H1 (cell line): ENCODE measurements around the gene COG3. TPM values are rescaled to one million over a fixed set of nuclear protein-coding genes. Genes with fewer than 3 reads are reported as not detected.

Experiments used
- CTCF ChIA-PET: fragments of 300-600 bp; sonication (Branson Sonifier 250); formaldehyde crosslinking; loops from one replicate; lab custom pipeline; 2021; ENCODE audit not compliant: partially characterized antibody; lab: Charles Lee
- POLR2A ChIA-PET: fragments of 300-600 bp; sonication (Branson Sonifier 250); formaldehyde crosslinking; loops from one replicate; lab custom pipeline; 2021; ENCODE audit warnings: inconsistent platforms; ENCODE audit not compliant: partially characterized antibody; lab: Charles Lee
- DNase-seq, 2 experiments: peaks; one replicate each; pipeline versions ENCODE4 v3.0.0 to v3.0.0-alpha.2; 2010 to 2022; ENCODE audit warnings: low spot score in 2 of 2, low read depth in 1 of 2, mixed read lengths in 1 of 2
- FAIRE-seq: peaks from 2 replicates; lab custom pipeline; 2011; peaks lifted over from hg19 to GRCh38; lab: Jason Lieb, UNC
- H2AFZ ChIP-seq: 2 replicates; pipeline ENCODE4 v1.8.1; 2012; ENCODE audit warnings: low read length, inconsistent platforms
- H2AK5ac ChIP-seq: 2 replicates; pipeline ENCODE4 v1.6.1; 2013; ENCODE audit warnings: low read depth, low read length
- H2BK120ac ChIP-seq: replicated peaks from 2 replicates; pipeline ENCODE3; 2013; ENCODE audit warnings: low read depth, low read length, inconsistent platforms
- H2BK12ac ChIP-seq: 2 replicates; pipeline ENCODE4 v1.6.1; 2013; ENCODE audit warnings: low read depth, low read length
- H2BK15ac ChIP-seq: 2 replicates; pipeline ENCODE4 v1.6.1; 2013; ENCODE audit warnings: low read length
- H2BK20ac ChIP-seq: 2 replicates; pipeline ENCODE4 v1.6.1; 2013; ENCODE audit warnings: low read length
- H2BK5ac ChIP-seq: 2 replicates; pipeline ENCODE4 v1.6.1; 2013; ENCODE audit warnings: low read depth, low read length
- H3K14ac ChIP-seq: 2 replicates; pipeline ENCODE4 v1.6.1; 2013; ENCODE audit warnings: inconsistent platforms; ENCODE audit not compliant: insufficient read length
- H3K18ac ChIP-seq: 2 replicates; pipeline ENCODE4 v1.6.1; 2013; ENCODE audit warnings: low read length; ENCODE audit errors: extremely low read depth
- H3K23ac ChIP-seq: 2 replicates; pipeline ENCODE4 v1.6.1; 2013; ENCODE audit warnings: inconsistent platforms; ENCODE audit not compliant: insufficient read length
- H3K23me2 ChIP-seq: 2 replicates; pipeline ENCODE4 v1.6.1; 2013; ENCODE audit warnings: low read depth, low read length
- H3K27ac ChIP-seq: 2 replicates; pipeline ENCODE4 v1.6.1; 2011; ENCODE audit warnings: low read depth, low read length, inconsistent platforms
- H3K27me3 ChIP-seq, 4 experiments: replicated peaks in 1 of 4; 1 replicate in 1 of 4; 2 replicates in 3 of 4; pipeline versions ENCODE4 v1.6.1 to v1.8.1; 2011 to 2013; ENCODE audit warnings: low read length in 3 of 4, mild to moderate bottlenecking in 3 of 4, inconsistent platforms in 2 of 4, mixed read lengths in 2 of 4, moderate library complexity in 1 of 4; ENCODE audit not compliant: control insufficient read depth in 3 of 4, insufficient read depth in 3 of 4; ENCODE audit errors: extremely low read depth in 1 of 4
- H3K36me3 ChIP-seq, 4 experiments: 2 replicates each; pipeline versions ENCODE4 v1.6.1 to v1.8.1; 2011 to 2013; ENCODE audit warnings: mild to moderate bottlenecking in 4 of 4, low read length in 3 of 4, moderate library complexity in 2 of 4, control low read depth in 1 of 4, inconsistent platforms in 1 of 4; ENCODE audit not compliant: insufficient read depth in 4 of 4, control insufficient read depth in 2 of 4
- H3K4ac ChIP-seq: replicated peaks from 2 replicates; pipeline ENCODE3; 2013; ENCODE audit warnings: low read length, low read depth, mixed read lengths, inconsistent platforms; ENCODE audit not compliant: insufficient read length
- H3K4me1 ChIP-seq, 4 experiments: replicated peaks in 1 of 4; 1 replicate in 1 of 4; 2 replicates in 3 of 4; pipeline versions ENCODE4 v1.6.1 to v1.8.1; 2011 to 2013; ENCODE audit warnings: low read length in 3 of 4, inconsistent platforms in 2 of 4, mixed read lengths in 1 of 4; ENCODE audit not compliant: insufficient read depth in 4 of 4, control insufficient read depth in 3 of 4
- H3K4me2 ChIP-seq, 2 experiments: 2 replicates each; pipeline versions ENCODE4 v1.6.1 to v1.8.1; 2011 to 2013; ENCODE audit warnings: low read depth in 2 of 2, low read length in 2 of 2, control low read depth in 1 of 2, inconsistent platforms in 1 of 2, mild to moderate bottlenecking in 1 of 2; ENCODE audit not compliant: insufficient read depth in 1 of 2
- H3K4me3 ChIP-seq, 4 experiments: fragments of 200-600, 300-600 bp in 1 of 4; sonication (generic), shearing (Covaris generic), sonication (Bioruptor Twin) in 1 of 4; 2 replicates each; pipeline versions ENCODE4 v1.5.1 to v1.8.1; 2011 to 2016; ENCODE audit warnings: low read length in 4 of 4, low read depth in 3 of 4, control low read depth in 2 of 4, inconsistent platforms in 2 of 4, mild to moderate bottlenecking in 2 of 4, mixed read lengths in 1 of 4, moderate library complexity in 1 of 4; ENCODE audit not compliant: insufficient read depth in 2 of 4; ENCODE audit errors: extremely low read depth in 1 of 4
- H3K56ac ChIP-seq: replicated peaks from 2 replicates; pipeline ENCODE3; 2013; ENCODE audit warnings: low read depth, mild to moderate bottlenecking, mixed read lengths, low read length, inconsistent platforms; ENCODE audit not compliant: insufficient read length
- H3K79me1 ChIP-seq: 2 replicates; pipeline ENCODE4 v1.6.1; 2013; ENCODE audit warnings: low read depth, low read length, control low read depth
- H3K79me2 ChIP-seq, 2 experiments: 2 replicates each; pipeline versions ENCODE4 v1.6.1 to v1.8.1; 2012 to 2013; ENCODE audit warnings: low read length in 2 of 2, mild to moderate bottlenecking in 2 of 2, inconsistent platforms in 1 of 2; ENCODE audit not compliant: insufficient read depth in 2 of 2, control insufficient read depth in 1 of 2
- H3K9ac ChIP-seq, 4 experiments: replicated peaks in 1 of 4; 1 replicate in 1 of 4; 2 replicates in 3 of 4; pipeline versions ENCODE4 v1.6.1 to v1.8.1; 2011 to 2013; ENCODE audit warnings: low read depth in 3 of 4, low read length in 3 of 4, control low read depth in 2 of 4, mild to moderate bottlenecking in 2 of 4, moderate library complexity in 2 of 4, inconsistent platforms in 1 of 4; ENCODE audit errors: extremely low read depth in 1 of 4
- H3K9me3 ChIP-seq, 2 experiments: 2 replicates each; pipeline versions ENCODE4 v1.6.1 to v1.8.1; 2012 to 2013; ENCODE audit warnings: mild to moderate bottlenecking in 2 of 2, moderate library complexity in 2 of 2, control low read depth in 1 of 2, inconsistent platforms in 1 of 2, low read depth in 1 of 2, low read length in 1 of 2, mixed read lengths in 1 of 2; ENCODE audit not compliant: insufficient read depth in 2 of 2
- H4K20me1 ChIP-seq, 2 experiments: replicated peaks in 1 of 2; 2 replicates each; pipeline versions ENCODE3 to v1.8.1; 2011 to 2013; ENCODE audit warnings: inconsistent platforms in 2 of 2, low read length in 2 of 2, mild to moderate bottlenecking in 1 of 2; ENCODE audit not compliant: insufficient read depth in 2 of 2, control insufficient read depth in 1 of 2
- H4K5ac ChIP-seq: 2 replicates; pipeline ENCODE4 v1.6.1; 2013; ENCODE audit warnings: low read length, low read depth, mixed read lengths, inconsistent platforms; ENCODE audit not compliant: insufficient read length
- H4K8ac ChIP-seq: 2 replicates; pipeline ENCODE4 v1.8.0; 2013; ENCODE audit warnings: mild to moderate bottlenecking, moderate library complexity, low read length, inconsistent platforms; ENCODE audit not compliant: insufficient read depth; ENCODE audit errors: extremely low read depth
- H4K91ac ChIP-seq: replicated peaks from 2 replicates; pipeline ENCODE3; 2013; ENCODE audit warnings: low read length, mixed read lengths, inconsistent platforms; ENCODE audit not compliant: insufficient read length
- EGR1 ChIP-seq: IDR thresholded peaks from 2 replicates; pipeline ENCODE4 v1.6.1; 2011; ENCODE audit warnings: low read depth, low read length, borderline replicate concordance
- JUN ChIP-seq: IDR thresholded peaks from 2 replicates; pipeline ENCODE4 v1.6.1; 2011; ENCODE audit warnings: low read depth, mild to moderate bottlenecking, improper control_type of control experiment, low read length
- JUND ChIP-seq: IDR thresholded peaks from 2 replicates; pipeline ENCODE4 v1.6.1; 2011; ENCODE audit warnings: mild to moderate bottlenecking, improper control_type of control experiment, low read length
- RAD21 ChIP-seq, 2 experiments: IDR thresholded peaks in 1 of 2; conservative IDR thresholded peaks in 1 of 2; 2 replicates each; pipeline ENCODE4 v1.6.1; 2011; ENCODE audit warnings: low read depth in 2 of 2, low read length in 2 of 2, improper control_type of control experiment in 1 of 2, inconsistent platforms in 1 of 2, mild to moderate bottlenecking in 1 of 2, moderate library complexity in 1 of 2
- TBP ChIP-seq: IDR thresholded peaks from 2 replicates; pipeline ENCODE4 v1.6.1; 2011; ENCODE audit warnings: low read depth, low read length, improper control_type of control experiment
- WGBS, 2 experiments: shearing (Covaris generic) in 1 of 2; methylation state at CpG; one replicate each; pipeline versions ENCODE4 v1.1.6 to v1.1.7; 2013 to 2015; ENCODE audit warnings: low lambda C conversion rate in 2 of 2, mixed read lengths in 2 of 2, inconsistent platforms in 1 of 2, low coverage in 1 of 2, missing lambda C conversion rate in 1 of 2; ENCODE audit not compliant: insufficient replicate concordance in 2 of 2, insufficient coverage in 1 of 2, insufficient read length in 1 of 2; ENCODE audit errors: extremely low coverage in 1 of 2, missing lambda C conversion rate in 1 of 2; 5-methylcytosine and 5-hydroxymethylcytosine counted together
- polyA plus RNA-seq, 7 experiments: library from polyadenylated mRNA; depleted of rRNA in 3 of 7; stranded (reverse) in 5 of 7; unstranded in 2 of 7; fragments of >200 nt in 5 of 7; fragments of 200-250 nt in 2 of 7; gene quantifications; 1 replicate in 5 of 7; 2 replicates in 1 of 7; 4 replicates in 1 of 7; pipeline versions ENCODE4 v1.2.1 to v1.2.3, GENCODE V29; 2011 to 2013; ENCODE audit warnings: missing spikeins in 2 of 7, mixed read lengths in 2 of 7
- total RNA-seq: library from RNA; stranded (reverse); fragmentation: NEBNext Ultra II Directional; extraction: Animal tissue kit (Norgen Biotek cat#: 25700); gene quantifications from 2 replicates; pipeline ENCODE4 v1.2.1, GENCODE V29; 2021
- TF ChIP-seq, protein P1 (sequence below): IDR thresholded peaks from 2 replicates; pipeline ENCODE4 v1.6.1; 2012; ENCODE audit warnings: low read length, inconsistent platforms
- TF ChIP-seq, protein P2 (sequence below), 3 experiments: IDR thresholded peaks; 1 replicate in 2 of 3; 2 replicates in 1 of 3; pipeline versions ENCODE4 v1.5.1 to v1.6.1; 2011; ENCODE audit warnings: low read length in 3 of 3, mild to moderate bottlenecking in 3 of 3, inconsistent platforms in 2 of 3, low read depth in 1 of 3, moderate library complexity in 1 of 3; ENCODE audit not compliant: insufficient read depth in 1 of 3; ENCODE audit errors: control extremely low read depth in 1 of 3

Gene COG3
- total and polyA plus RNA-seq, 2 of the 8 experiments (the other 6 are each of a cell fraction or from before 2014, with no cell fraction given), result 12.7 to 13.5 TPM

DNA sequence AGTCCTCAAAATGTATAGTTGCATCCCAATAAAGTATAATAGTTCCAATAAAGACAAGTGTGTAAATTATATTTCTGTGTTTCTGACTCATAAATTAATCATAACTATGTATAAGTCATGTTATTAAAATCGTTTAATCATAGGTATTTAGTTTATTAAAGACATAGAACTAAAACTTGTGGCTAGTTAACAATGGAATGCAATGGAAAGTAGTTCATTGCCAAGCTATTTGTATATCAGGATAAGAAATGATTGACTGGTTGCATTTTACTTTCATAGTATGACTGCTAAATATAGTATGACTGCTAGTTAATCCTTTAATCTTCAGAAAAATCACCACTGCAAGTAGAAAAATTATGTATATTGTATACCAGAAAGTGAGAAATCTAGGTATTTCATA lies 16.9 kb downstream of the COG3 start:
- Histone ChIP-seq H3K79me1 (no peaks in the 10 kb centered on the region), H4K20me1 (no peaks in the 10 kb centered on the region), H3K14ac (no peak overlapping the region), H3K4me3 (no peak overlapping the region), H3K79me2 (no peaks in the 10 kb centered on the region), H3K9me3 (peaks cover 0 to 2% of the 10 kb centered on the region in 2 experiments; a peak in 1 of 4 replicates), H3K36me3 (peaks cover 0 to 32% (median 12%) of the 10 kb centered on the region in 4 experiments; a peak in 7 of 8 replicates), H3K23ac (no peak overlapping the region), H2BK5ac (no peak overlapping the region), H3K56ac (no peak overlapping the region), H3K4ac (no peak overlapping the region), H4K91ac (no peak overlapping the region), H3K27me3 (no peaks in the 10 kb centered on the region), H3K4me2 (no peak overlapping the region), H3K23me2 (no peaks in the 10 kb centered on the region), H2BK120ac (no peak overlapping the region), H2BK15ac (no peak overlapping the region), H3K18ac (no peak overlapping the region), H2BK20ac (no peak overlapping the region), H3K27ac (no peak overlapping the region), H2AK5ac (no peak overlapping the region), H2BK12ac (no peak overlapping the region), H4K8ac (no peak overlapping the region), H4K5ac (no peak overlapping the region), H2AFZ (no peak overlapping the region), H3K9ac (no peak overlapping the region), H3K4me1 (no peaks in the 10 kb centered on the region)
- ChIA-PET CTCF (interaction anchor here (0.7 to 1.0 kb wide), 3 partner anchors 9 to 110 kb away, joined by 3 read pairs; no protein-coding TSS in a partner anchor), POLR2A (no interaction called here)
- DNase-seq (no peak), FAIRE-seq (no peak)
- WGBS, 2 experiments, result 80% methylated on average over 1 of the region's 1 CpG; no CpG with 5 or more reads in 1 of the 2 experiments
- TF ChIP-seq JUN (no peak), JUND (no peak), TBP (no peak), EGR1 (no peak), RAD21 (IDR thresholded peaks at IDR 0.05 in 1 of 2, conservative IDR thresholded peaks at IDR 0.05 in 1 of 2; ENCODE audit: low read depth in 2 of 2, low read length in 2 of 2) (no peak)
- TF ChIP-seq, protein P1, sequence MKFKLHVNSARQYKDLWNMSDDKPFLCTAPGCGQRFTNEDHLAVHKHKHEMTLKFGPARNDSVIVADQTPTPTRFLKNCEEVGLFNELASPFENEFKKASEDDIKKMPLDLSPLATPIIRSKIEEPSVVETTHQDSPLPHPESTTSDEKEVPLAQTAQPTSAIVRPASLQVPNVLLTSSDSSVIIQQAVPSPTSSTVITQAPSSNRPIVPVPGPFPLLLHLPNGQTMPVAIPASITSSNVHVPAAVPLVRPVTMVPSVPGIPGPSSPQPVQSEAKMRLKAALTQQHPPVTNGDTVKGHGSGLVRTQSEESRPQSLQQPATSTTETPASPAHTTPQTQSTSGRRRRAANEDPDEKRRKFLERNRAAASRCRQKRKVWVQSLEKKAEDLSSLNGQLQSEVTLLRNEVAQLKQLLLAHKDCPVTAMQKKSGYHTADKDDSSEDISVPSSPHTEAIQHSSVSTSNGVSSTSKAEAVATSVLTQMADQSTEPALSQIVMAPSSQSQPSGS, result no peak
- TF ChIP-seq, protein P2, sequence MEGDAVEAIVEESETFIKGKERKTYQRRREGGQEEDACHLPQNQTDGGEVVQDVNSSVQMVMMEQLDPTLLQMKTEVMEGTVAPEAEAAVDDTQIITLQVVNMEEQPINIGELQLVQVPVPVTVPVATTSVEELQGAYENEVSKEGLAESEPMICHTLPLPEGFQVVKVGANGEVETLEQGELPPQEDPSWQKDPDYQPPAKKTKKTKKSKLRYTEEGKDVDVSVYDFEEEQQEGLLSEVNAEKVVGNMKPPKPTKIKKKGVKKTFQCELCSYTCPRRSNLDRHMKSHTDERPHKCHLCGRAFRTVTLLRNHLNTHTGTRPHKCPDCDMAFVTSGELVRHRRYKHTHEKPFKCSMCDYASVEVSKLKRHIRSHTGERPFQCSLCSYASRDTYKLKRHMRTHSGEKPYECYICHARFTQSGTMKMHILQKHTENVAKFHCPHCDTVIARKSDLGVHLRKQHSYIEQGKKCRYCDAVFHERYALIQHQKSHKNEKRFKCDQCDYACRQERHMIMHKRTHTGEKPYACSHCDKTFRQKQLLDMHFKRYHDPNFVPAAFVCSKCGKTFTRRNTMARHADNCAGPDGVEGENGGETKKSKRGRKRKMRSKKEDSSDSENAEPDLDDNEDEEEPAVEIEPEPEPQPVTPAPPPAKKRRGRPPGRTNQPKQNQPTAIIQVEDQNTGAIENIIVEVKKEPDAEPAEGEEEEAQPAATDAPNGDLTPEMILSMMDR (IDR thresholded peaks at IDR 0.05; ENCODE audit: control extremely low read depth in 1 of 3, insufficient read depth in 1 of 3, low read depth in 1 of 3, low read length in 3 of 3), result no peak
